AG09319 (cell line): ENCODE measurements around the gene APBB1.

Experiments
- DNase-seq: peaks from one replicate; pipeline ENCODE4 v3.0.0-alpha.2; 2010; ENCODE audit warnings: low read depth; ENCODE audit errors: extremely low read depth
- TF ChIP-seq, protein P1 (sequence below): IDR thresholded peaks from 2 replicates; pipeline ENCODE4 v1.5.1; 2011; ENCODE audit warnings: low read depth, mild to moderate bottlenecking, inconsistent platforms, low read length, moderate library complexity

APBB1 gene

DNA sequence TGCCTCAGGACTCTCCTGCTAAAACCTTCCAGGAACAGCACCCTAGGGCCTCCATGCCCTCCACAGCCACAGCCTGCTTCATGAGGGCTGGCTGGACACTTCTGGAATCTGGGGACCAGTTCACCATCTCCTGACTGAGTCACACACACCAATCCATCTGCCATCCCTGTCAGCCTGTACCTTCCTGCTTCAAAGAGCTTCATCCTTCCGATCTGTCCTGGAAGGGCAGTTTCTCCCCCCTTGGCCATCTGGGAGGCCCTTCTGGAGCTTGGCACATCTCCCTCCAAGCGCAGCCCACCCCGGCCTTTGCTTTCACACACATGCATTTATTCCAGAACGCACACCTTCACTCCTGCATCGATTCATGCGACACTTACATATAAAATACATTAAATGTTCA, 13.0 kb downstream of the APBB1 start:
- TF ChIP-seq, protein P1, sequence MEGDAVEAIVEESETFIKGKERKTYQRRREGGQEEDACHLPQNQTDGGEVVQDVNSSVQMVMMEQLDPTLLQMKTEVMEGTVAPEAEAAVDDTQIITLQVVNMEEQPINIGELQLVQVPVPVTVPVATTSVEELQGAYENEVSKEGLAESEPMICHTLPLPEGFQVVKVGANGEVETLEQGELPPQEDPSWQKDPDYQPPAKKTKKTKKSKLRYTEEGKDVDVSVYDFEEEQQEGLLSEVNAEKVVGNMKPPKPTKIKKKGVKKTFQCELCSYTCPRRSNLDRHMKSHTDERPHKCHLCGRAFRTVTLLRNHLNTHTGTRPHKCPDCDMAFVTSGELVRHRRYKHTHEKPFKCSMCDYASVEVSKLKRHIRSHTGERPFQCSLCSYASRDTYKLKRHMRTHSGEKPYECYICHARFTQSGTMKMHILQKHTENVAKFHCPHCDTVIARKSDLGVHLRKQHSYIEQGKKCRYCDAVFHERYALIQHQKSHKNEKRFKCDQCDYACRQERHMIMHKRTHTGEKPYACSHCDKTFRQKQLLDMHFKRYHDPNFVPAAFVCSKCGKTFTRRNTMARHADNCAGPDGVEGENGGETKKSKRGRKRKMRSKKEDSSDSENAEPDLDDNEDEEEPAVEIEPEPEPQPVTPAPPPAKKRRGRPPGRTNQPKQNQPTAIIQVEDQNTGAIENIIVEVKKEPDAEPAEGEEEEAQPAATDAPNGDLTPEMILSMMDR: no peak
- no peak for DNase-seq

DNA sequence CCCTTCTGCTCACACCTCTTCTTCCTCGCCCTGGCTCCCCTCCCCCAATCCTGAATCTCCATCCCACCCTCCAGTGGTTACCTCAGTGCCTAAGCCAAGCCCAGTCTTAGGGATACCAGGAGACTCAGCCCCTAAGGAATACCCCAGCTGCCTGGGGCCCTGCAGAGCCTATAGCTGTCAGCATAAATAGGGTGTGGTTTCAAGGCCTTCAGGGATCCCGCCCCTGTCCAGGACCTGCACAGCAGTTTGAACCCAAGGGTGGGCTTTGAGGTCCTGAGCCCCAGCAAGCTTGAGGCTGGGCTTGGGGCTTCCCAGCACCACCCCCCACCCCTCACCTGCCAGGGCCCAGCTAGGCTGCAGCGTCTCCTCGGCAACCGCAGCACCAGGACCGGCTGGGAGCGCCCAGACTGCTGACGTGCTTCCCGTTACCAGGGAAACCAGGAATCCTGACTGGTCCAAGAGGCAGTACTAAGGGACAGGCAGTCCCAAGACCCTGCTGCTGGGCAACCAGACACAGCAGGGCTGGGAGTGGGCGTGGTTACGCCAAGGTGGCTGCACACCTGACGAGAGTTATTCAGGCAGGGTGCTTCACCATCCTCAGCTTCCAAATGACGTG, 13.7 kb downstream of the APBB1 start:
- TF ChIP-seq, protein P1: no peak
- DNase-seq: no peak

DNA sequence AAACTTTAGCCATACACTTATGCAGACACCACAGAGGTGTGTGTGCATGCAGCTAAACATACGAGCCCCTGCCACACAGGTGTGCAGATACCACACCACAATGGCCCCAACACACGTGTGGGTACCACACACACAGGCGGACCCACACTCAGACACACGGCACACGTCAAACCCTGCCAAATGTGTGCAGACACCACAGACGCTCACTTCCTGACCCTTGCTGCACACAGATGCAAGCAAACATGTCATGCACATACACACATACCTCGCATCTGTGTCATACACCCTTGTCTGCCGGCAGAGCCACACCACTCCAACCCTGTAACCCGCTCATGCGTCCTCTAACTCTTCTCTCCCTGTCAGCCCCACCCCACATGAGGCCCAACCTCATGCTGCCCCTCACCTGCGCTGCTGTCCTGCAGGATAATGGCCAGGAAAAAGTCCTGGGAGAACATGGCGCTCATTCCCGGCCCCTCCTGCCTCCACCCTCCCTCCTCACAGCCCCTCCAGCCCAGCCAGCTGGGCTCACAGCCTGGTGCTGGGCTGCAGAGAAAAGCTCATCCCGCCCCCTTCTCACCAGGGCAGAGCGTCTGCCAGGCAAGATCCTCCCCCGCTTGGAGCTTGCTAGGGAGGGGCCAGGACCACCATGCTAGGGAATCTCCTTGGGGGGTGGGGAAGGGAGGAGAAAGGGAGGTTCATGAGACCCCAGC, 14.4 kb downstream of the APBB1 start:
- TF ChIP-seq, protein P1: no peak
- no peak for DNase-seq

DNA sequence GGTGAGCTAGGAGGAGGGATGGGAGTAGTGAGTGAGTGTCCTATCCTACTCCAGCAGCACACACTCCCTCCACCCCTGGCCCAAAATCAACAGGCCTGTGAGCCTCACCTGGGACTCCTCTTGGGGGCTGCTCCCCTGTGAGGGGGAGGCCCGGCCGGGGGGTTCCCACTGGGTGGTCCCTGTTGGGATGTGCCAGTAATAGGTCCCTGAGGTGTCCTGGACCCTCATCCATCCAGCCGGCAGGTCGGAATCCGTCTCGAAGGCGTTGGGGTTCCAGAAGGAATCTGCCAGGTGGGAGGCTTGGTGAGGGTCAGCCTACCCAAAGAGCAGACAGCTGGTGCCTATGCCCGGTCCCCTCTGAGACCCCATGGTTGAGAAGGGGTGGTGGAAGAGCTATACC, 15.4 kb downstream of the APBB1 start:
- no peak for DNase-seq
- TF ChIP-seq, protein P1: no peak

DNA sequence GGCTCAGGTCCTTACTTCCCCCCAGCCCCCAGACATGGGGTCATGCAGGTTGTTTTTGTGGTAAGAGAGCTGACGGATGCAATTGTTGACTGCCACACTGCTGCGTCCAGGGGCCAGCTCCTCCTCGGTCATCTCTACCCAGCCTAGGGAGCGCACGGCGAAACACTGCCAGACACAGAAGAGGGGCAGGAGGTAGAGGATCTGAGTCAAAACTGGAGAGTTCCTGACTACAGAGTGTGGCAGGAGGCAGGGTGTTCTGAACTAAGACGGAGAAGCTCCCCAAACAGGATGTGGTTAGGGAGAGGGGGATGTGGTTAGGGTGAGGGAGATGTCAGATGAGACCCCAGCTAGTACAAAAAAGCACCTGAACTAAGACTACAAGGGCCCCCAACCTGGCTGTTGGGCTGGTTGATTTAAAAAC, 16.3 kb downstream of the APBB1 start:
- TF ChIP-seq, protein P1: no peak
- DNase-seq: no peak

DNA sequence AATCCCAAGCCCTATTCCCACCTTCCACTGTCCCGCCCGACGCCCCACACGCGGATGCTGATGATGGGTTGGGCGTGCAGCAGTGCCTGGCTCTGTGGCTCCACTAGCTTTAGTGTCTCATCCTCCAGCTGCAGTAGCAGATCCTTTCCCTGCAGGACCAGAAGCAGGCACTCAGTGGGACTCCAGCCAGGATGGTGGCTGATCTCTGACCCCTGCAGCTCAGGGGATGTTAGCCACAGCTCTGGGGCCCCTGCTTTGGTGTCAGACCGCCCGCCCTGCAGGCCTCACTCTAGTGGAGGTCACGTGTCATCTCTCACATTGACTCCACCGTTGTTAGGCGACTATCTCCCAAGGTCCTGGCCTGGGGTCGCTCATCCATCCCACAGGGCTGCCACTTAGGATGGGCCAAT, 16.8 kb downstream of the APBB1 start:
- TF ChIP-seq, protein P1: no peak
- DNase-seq: no peak

DNA sequence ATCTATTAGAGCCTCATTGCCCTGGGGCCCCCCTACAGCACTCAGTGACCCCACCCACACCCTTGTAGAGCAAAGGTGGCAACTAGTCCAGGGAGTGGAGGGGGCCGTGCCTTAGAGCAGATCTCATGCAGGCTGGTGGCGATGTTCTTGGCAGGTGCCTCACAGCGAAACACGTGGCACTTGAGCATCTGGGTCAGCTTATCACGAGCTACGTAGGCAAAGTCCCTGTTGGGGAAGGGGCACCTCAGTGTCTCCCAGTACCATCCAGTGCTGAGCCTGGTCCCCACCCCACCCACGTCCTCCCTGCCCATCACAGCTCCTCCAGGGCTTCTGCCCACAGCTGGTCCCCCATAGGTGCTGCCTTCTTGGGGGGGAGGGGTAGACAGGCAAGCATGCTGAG, 17.4 kb downstream of the APBB1 start:
- TF ChIP-seq, protein P1: no peak
- no peak for DNase-seq
